Stimulated activated CD8-positive, alpha-beta memory T cell treated with anti-CD3 and anti-CD28 coated beads, Interleukin-4, amount 100 ng/mL, for 48 hours (primary cell): ENCODE measurements around the gene HS6ST3.
"Not testable (repeated sequence)": the region's sequence is repeated elsewhere in the genome, so short reads cannot be mapped to it uniquely, and the experiment has no call there.

ENCODE experiments used
- DNase-seq: peaks from one replicate; pipeline ENCODE4 v3.0.0-alpha.2; 2020

Gene HS6ST3

DNA sequence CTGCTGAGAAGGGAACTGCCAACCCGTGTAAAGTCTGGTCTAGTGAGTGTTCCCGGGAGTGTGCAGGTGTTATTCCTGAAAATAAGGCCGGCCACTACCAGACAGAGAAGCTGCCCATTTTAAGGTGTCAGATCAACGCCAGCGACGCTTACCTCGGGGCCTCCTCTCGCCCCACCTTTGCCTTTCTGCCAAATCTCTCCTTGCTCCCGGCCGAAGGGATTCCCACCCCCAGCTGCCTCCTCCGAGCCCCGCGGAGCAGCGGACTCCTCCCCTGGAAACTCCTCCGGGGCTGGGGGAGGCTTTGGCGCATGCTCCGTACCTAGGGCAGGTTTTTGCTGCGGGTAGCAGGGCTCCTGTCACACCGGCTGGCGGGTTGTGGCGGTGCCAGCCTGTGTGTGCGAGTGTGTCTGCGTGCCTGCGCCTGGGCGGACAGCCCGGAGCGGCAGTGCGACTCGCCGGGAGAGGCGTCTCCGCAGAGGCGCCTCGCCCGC lies at the start of gene HS6ST3:
HS6ST3 (plus strand) TSS at position 359 of the 491 bp plus-strand sequence.
- DNase-seq: no peak

DNA sequence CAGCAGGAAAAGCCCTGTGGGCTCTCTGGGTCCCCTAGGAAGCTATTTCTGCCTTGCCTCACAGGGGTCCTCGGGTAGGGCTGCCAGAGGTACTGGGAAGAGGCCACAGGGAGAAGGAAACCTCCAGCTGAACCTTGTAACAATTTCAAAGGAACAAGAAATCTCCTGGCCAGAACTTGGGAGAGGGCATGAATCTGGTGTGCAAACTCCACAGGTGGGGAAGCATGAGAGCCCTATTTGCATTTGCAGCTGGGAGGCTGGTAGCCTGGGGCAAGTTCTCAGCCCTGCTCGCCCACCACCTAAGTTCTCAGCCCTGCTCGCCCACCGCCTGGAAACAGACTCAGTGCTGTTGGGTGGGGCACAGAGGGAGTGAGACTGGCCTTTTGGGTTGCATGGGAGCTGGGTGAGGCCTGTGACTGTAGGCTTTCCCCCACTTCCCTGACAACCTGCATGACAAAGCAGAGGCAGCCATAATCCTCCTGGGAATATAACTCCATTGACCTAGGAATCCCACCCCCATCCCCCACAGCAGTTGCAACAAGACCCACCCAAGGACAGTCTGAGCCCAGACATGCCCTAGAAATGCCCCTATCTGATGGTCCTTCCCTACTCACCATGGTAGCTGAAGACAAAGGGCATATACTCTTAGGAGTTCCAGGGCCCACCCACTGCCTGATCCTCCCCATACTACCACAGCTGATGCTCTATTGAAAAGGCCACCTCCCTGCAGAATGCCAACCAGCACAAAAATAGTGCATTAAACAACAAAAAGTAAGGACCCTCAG lies 48.4 kb upstream of the HS6ST3 start:
- DNase-seq: no peak

- no peak for DNase-seq
These were observed 45.7 kb upstream of the HS6ST3 start for GRCh38 chr13:96044238-96044637.

DNA sequence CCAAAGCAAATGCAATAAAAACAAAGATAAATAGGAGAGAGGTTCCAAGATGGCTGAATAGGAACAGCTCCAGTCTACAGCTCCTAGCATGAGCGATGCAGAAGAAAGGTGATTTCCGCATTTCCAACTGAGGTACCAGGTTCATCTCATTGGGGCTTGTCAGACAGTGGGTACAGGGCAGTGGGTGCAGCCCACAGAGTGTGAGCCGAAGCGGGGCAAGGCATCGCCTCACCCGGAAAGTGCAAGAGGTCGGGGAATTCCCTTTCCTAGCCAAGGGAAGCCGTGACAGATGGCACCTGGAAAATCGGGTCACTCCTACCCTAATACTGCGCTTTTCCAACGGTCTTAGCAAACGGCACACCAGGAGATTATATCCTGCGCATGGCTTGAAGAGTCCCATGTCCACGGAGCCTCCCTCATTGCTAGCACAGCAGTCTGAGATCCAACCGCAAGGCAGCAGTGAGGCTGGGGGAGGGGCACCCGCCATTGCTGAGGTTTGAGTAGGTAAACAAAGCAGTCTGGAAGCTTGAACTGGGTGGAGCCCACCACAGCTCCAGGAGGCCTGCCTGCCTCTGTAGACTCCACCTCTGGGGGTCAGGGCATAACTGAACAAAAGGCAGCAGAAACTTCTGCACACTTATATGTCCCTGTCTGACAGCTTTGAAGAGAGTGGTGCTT lies 43.3 kb upstream of the HS6ST3 start:
- not testable (repeated sequence) for DNase-seq

- not testable (repeated sequence) for DNase-seq
These were observed 39.0 kb upstream of the HS6ST3 start for GRCh38 chr13:96050955-96051354.

DNA sequence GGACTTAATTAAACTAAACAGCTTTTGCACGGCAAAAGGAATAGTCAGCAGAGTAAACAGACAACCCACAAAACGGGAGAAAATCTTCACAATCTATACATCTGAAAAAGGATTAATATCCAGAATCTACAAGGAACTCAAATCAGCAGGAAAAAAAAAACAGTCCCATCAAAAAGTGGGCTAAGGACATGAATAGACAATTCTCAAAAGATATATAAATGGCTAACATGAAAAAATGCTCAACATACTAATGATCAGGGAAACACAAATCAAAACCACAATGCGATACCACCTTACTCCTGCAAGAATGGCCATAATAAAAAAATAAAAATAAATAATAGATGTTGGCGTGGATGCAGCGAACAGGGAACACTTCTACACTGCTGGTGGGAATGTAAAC lies 38.4 kb upstream of the HS6ST3 start:
- DNase-seq: not testable (repeated sequence)

GRCh38 chr13:96051946-96052345 lies 38.0 kb upstream of the HS6ST3 start:
- DNase-seq: not testable (repeated sequence)

DNA sequence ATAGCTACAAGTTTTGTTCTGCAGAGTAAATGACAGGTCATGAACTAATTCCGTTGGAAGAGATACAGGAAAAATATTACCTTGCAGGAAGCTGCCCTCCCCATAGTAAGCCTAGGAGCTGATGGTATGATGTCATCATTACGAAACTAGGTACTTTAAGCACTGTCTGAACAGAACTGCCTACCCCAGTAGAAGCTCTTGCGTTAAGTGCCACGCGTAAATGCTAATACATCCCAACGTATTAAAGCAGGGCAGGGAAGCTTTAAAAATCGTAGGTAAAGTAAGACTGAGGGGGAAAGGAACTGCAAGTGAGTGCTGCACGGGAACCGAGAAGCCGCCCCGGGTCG lies 37.3 kb upstream of the HS6ST3 start:
- DNase-seq: no peak

DNA sequence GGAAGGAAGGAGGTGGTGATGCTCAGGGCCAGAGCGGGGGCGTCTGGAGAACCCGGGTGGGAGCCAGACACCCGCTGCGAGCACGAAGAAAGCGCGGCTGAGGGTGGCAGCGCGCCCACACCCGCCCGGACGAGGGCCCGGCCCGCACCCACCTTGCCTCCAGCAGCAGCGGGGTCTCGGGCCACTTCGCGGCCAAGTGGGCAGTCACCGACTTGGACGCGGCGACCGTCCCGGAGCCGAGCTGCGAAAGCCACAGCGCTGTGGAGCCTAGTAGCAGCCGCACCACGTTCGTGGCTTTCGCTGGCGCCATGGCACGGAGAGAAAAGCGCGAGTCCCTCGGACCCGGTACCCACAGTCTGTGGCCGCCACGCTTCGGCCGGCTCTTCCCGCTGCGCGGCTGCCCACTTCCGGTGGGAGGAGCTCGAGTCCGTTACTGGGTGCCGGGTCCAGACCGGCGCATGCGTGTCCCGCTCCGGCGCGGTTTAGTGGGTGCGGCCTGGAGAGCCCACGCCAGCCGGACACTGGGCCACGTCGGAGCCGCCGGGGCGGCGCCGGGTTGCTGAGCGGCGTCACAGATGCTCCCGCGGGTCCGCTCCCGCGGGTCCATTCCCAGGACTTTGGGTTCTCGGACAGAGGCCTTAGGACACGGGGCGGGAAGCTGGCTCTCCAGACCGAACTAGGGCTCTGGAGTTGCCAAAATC lies 36.8 kb upstream of the HS6ST3 start, which contains the start of gene UGGT2:
UGGT2 (minus strand) TSS at position 399 of the 701 bp plus-strand sequence; CDS start at position 310, 89 bp downstream.
- DNase-seq: peak; percentile 54

DNA sequence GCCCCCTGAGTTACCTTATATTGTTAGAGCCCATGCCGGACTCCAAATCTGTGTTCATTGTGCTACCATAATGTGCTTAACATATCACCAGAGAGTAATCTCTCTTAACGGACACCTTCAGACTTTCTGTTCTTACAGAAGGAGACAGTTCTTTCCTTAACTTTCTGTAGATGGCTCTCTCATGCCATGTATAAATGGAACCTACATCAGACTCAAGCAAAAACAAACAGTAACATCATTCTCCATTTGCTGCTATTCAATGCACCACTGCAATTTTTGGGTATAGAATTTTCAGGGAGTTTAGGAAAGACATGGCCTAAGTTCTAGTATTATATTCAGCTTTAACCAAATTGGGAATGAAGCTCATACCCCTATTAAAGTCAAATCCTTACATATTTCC lies 24.1 kb upstream of the HS6ST3 start:
- DNase-seq: no peak

DNA sequence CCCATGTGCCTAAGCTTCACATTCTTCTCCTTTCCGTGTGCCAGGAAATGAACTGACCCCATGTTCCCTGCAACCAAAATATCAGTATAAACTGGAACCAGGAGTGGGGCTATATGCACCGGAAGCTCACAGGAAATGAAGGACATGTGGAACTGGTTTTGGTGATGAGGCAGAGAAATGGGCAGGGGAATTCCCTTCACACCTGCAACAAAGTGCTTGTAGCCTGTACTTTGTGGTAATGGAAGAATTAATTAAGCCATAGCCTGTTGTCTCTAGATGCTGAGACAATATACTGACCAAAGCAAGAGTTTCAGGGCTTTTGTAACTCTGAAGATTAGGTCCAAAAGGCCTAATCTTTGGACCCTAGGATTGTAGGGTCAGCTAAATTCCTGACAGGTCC lies 21.2 kb upstream of the HS6ST3 start:
- no peak for DNase-seq

DNA sequence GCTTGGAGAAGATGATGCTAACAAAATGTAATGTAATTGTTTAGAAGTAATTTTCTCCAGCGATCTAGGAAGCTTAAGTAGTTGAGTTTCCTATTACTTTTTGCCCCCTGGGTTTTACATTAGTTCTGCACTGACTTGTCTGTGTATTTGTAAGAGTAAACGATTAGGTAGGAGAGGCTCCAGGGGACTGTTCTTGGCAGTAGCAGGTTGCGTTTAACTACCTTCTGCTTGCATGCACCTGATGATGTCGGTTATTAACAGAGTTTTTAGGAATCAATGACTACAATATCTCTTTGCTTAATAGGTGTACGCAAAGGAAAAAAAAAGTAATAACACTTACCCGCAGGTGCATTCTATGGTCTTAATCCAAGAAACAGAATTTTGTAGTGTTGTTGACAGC lies 18.4 kb upstream of the HS6ST3 start:
- DNase-seq: no peak

DNA sequence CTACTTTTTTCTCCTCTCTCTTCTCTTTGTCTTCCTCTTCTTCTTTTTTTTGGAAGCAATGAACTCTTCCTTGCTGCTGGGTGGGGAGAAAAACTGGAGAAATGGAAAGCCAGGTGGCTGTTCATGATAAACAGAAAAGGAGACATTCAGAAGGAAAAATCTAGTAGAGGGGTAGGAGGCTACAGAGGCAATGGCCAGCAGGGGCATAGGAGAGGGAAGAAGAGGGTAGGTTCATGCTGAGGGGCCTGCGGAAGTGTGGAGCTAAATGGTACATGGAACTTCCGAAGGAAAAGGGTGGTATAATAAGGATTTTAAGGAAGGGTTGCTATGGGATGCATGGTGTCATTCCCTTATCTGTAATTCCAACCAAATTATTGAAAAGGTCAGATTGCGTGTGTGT lies 17.5 kb upstream of the HS6ST3 start:
- no peak for DNase-seq

GRCh38 chr13:96075953-96076543 lies 13.9 kb upstream of the HS6ST3 start:
- no peak for DNase-seq

DNA sequence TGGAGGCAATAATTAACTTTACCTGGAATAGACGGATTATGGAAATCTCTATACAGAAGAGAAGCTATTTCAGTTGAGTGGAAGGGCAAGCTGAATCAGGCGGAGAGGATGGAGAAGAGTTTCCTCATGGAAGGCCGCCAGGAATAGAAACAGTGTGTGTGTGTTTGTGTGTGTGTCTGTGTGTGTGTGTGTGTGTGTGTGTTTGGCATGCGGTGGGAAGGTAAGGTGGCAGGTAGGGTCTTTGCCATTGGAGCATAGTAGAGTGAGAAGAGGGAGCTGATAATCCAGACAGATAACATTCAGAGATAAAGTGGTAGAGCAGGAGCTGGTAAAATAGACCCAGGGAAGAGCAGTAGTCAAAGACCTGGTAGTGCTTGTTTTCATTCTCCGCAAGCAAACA lies 9.2 kb upstream of the HS6ST3 start:
- no peak for DNase-seq

GRCh38 chr13:96081888-96082287 lies 8.0 kb upstream of the HS6ST3 start:
- DNase-seq: no peak

- no peak for DNase-seq
These were observed 7.3 kb upstream of the HS6ST3 start for GRCh38 chr13:96082640-96083039.

- no peak for DNase-seq
These were observed 3.2 kb upstream of the HS6ST3 start for GRCh38 chr13:96086736-96087135.

DNA sequence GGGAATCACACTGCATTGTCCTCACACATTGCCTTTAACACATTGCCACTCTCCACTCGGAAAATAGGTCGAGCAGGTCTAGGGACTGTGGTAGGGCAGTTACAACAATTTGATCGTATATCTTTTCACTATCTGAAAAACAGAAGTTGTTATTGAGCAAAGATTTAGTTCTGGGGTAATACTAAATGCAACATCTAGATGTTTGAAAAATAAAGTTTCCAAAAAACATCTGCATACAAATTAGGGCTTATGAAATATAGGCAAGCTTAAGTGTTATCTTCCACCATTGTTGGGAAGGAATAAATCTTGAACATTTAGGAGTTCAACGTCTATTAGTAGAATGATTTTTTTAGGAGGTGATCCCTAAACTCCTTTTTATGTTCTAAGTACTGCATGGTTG lies 768 bp upstream of the HS6ST3 start:
- no peak for DNase-seq

DNA sequence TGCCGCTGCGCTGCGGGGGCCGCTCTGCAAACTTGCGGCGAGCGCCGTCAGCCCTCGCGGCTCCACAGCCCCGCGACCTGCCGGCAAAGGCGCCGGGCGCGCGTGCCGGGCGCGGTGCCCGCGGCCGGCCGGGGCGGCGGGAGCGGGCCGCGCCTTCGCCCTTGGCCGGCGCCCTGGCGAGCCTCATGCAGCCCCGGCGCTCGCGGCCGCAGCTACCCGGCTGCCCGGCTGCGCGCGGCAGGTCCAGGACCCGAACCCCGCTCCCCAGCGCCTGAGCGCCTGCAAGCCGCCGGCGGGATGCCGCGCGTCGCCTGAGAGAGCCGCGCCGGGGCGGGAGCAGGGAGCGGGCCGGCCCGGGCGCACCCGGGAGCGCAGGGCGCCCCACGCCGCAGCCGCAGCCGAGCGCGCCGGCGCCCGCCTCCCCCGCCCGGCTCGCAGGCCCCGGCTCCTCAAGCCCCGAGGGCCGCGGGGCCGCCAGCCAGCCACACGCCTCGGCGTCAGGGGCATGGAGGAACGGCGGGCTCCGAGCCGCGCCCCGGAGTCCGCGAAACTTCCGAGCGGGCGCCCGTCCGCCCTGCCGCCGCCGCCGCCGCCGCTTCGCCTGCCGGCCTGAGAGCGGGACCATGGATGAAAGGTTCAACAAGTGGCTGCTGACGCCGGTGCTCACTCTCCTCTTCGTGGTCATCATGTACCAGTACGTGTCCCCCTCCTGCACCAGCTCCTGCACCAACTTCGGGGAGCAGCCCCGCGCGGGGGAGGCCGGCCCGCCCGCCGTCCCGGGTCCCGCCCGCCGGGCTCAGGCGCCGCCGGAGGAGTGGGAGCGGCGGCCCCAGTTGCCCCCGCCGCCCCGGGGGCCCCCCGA lies 564 bp downstream of the HS6ST3 start:
- DNase-seq: no peak

- DNase-seq: no peak
These were observed 1.5 kb downstream of the HS6ST3 start for GRCh38 chr13:96091164-96092117.
